Right lobe of liver (tissue), 4 donors: ENCODE measurements around the gene SYNRG.

Experiments used
- POLR2A ChIP-seq: fragments of 450-650 bp; IDR thresholded peaks from one replicate; pipeline ENCODE4 v1.6.1; 2017; ENCODE audit warnings: antibody characterized with exemption, mild to moderate bottlenecking
- TF ChIP-seq, protein P1 (sequence below), 4 donors: fragments of 200-600 bp in 3 of 4; fragments of 450-650 bp in 1 of 4; IDR thresholded peaks; one replicate each; pipeline versions ENCODE4 v1.5.1 to v1.8.0; 2016 to 2022; ENCODE audit warnings: antibody characterized with exemption in 4 of 4, mild to moderate bottlenecking in 2 of 4
- donor health status: DM: no; HTN: no; CAD: no.
- donor health status: DM: no; HTN: no; CAD: no.
- donor health status: DM: no; HTN: yes; CAD: no.

DNA sequence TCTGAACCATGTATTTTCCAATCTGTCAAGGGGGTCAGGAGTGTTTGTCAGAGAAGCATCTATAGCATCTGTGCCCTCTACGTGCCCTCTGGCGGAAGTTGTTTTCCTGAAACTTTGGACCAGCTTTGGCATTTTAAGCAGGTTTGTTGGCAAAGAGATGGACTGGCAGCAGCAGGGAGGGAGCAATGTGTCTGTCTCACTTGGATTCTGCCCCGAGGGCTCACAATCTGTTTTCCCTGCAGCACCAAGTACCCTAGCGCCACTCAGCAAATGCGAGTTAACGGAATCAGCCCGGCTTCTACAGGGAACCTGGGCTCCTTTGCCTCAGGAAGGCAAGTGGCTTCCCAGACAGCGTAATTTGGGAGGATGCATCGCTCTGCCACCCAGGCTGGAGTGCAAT, 102.1 kb downstream of the SYNRG start:
- TF ChIP-seq, protein P1, sequence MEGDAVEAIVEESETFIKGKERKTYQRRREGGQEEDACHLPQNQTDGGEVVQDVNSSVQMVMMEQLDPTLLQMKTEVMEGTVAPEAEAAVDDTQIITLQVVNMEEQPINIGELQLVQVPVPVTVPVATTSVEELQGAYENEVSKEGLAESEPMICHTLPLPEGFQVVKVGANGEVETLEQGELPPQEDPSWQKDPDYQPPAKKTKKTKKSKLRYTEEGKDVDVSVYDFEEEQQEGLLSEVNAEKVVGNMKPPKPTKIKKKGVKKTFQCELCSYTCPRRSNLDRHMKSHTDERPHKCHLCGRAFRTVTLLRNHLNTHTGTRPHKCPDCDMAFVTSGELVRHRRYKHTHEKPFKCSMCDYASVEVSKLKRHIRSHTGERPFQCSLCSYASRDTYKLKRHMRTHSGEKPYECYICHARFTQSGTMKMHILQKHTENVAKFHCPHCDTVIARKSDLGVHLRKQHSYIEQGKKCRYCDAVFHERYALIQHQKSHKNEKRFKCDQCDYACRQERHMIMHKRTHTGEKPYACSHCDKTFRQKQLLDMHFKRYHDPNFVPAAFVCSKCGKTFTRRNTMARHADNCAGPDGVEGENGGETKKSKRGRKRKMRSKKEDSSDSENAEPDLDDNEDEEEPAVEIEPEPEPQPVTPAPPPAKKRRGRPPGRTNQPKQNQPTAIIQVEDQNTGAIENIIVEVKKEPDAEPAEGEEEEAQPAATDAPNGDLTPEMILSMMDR (IDR thresholded peaks at IDR 0.05), result no peak
- no peak for TF ChIP-seq POLR2A
